NOMO-1 treated with dmso at 0.1 percent for 144 hours (cell line): Measurements from ENCODE around the gene B3GNT7.
"Not testable (repeated sequence)": the region's sequence is repeated elsewhere in the genome, so short reads cannot be mapped to it uniquely, and the experiment has no call there.

Experiments
- DNase-seq: peaks from one replicate; lab custom pipeline; 2025; ENCODE audit not compliant: unreplicated experiment; lab: John Stamatoyannopoulos, UW

The B3GNT7 gene

GRCh38 chr2:231364961-231365810, 30.3 kb upstream of the B3GNT7 start:
- DNase-seq, result no peak

GRCh38 chr2:231367178-231367577, 28.3 kb upstream of the B3GNT7 start:
- DNase-seq, result no peak

- DNase-seq, result no peak
Observed at GRCh38 chr2:231369580-231370428, 25.7 kb upstream of the B3GNT7 start.

GRCh38 chr2:231370429-231370748, 25.1 kb upstream of the B3GNT7 start:
- no peak for DNase-seq

GRCh38 chr2:231370749-231371429, 24.6 kb upstream of the B3GNT7 start:
- DNase-seq, result no peak

- DNase-seq, result no peak
Observed at GRCh38 chr2:231371430-231372054, 24.0 kb upstream of the B3GNT7 start.

- DNase-seq, result no peak
Observed at GRCh38 chr2:231372326-231372725, 23.2 kb upstream of the B3GNT7 start.

- no peak for DNase-seq
Observed at GRCh38 chr2:231373184-231373583, 22.3 kb upstream of the B3GNT7 start.

- DNase-seq, result no peak
Observed at GRCh38 chr2:231373786-231374349, 21.6 kb upstream of the B3GNT7 start.

- no peak for DNase-seq
Observed at GRCh38 chr2:231374771-231375170, 20.7 kb upstream of the B3GNT7 start.

GRCh38 chr2:231375994-231376615, 19.4 kb upstream of the B3GNT7 start:
- not testable (repeated sequence) for DNase-seq

GRCh38 chr2:231376857-231377256, 18.7 kb upstream of the B3GNT7 start:
- no peak for DNase-seq

GRCh38 chr2:231378026-231378722, 17.3 kb upstream of the B3GNT7 start:
- no peak for DNase-seq

- DNase-seq, result no peak
Observed at GRCh38 chr2:231379266-231380215, 16.0 kb upstream of the B3GNT7 start.

GRCh38 chr2:231380307-231380706, 15.2 kb upstream of the B3GNT7 start:
- DNase-seq, result no peak

GRCh38 chr2:231380991-231381847, 14.3 kb upstream of the B3GNT7 start:
- DNase-seq, result no peak

GRCh38 chr2:231382116-231382515, 13.4 kb upstream of the B3GNT7 start:
- no peak for DNase-seq
